ENCODE data around the gene FMO4.

DNA sequence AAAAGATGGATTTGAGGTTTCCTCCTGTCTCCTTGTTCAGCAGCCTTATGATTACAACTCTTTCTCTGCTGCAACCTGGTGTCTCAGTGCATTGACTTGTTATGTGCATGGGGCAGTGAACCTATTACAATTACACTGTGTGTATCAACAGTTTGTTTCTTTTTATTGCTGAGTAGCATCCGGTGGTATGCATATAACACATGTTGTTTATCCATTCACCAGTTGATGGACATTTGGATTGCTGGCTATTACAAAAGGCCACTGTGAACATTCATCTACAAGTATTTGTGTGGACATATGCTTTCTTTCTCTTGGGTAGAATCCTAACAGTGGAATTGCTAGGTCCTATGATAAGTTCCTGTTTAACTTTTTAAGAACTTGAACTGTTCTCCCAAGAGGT, 65.9 kb downstream of the FMO4 start:
- TF ChIP-seq, protein P1, sequence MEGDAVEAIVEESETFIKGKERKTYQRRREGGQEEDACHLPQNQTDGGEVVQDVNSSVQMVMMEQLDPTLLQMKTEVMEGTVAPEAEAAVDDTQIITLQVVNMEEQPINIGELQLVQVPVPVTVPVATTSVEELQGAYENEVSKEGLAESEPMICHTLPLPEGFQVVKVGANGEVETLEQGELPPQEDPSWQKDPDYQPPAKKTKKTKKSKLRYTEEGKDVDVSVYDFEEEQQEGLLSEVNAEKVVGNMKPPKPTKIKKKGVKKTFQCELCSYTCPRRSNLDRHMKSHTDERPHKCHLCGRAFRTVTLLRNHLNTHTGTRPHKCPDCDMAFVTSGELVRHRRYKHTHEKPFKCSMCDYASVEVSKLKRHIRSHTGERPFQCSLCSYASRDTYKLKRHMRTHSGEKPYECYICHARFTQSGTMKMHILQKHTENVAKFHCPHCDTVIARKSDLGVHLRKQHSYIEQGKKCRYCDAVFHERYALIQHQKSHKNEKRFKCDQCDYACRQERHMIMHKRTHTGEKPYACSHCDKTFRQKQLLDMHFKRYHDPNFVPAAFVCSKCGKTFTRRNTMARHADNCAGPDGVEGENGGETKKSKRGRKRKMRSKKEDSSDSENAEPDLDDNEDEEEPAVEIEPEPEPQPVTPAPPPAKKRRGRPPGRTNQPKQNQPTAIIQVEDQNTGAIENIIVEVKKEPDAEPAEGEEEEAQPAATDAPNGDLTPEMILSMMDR (conservative IDR thresholded peaks at IDR 0.05; ENCODE audit: low read depth, low read length): no peak
- TF ChIP-seq EZH2 (IDR thresholded peaks at IDR 0.05; ENCODE audit: borderline replicate concordance, low read depth, low read length, poor library complexity, severe bottlenecking): no peak
